NCI-H82 (cell line): ENCODE data around the gene FAM156B.
"Not testable (repeated sequence)": the region's sequence is repeated elsewhere in the genome, so short reads cannot be mapped to it uniquely, and the experiment has no call there.

ENCODE experiments used
- DNase-seq: peaks from one replicate; lab custom pipeline; 2025; lab: John Stamatoyannopoulos, UW

Gene FAM156B

GRCh38 chrX:52896855-52897709, at the start of gene FAM156B:
FAM156B (plus strand) TSS chrX:52897330; CDS start chrX:52907226, 9,896 bp downstream.
- not testable (repeated sequence) for DNase-seq

- no peak for DNase-seq
Observed at GRCh38 chrX:52852110-52852860, 44.8 kb upstream of the FAM156B start.

DNA sequence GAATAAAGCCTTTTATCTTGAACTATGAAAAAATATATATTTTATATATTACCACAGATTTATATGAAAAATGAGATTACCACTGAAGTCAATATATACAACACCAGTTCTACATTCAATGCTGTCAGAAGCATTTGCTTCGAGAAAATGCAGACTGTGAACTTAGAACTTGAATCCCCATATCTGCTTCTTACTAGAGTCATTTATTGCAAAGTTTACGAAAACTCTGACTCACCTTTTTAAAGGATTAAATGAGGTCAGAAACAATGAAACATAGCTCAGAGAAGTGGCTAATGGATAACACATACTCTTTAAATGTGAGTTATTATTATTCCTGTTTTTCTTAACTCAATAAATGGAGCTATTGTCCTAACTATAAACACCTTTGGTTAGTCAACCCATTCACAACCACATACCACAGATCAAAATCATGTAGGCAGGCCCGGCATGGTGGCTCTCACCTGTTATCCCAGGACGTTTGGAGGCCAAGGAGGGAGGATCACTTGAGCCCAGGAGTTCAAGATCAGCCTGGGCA, 40.1 kb upstream of the FAM156B start:
- not testable (repeated sequence) for DNase-seq

- no peak for DNase-seq
Observed at GRCh38 chrX:52865343-52865998, 31.7 kb upstream of the FAM156B start.

- no peak for DNase-seq
Observed at GRCh38 chrX:52867610-52868348, 29.4 kb upstream of the FAM156B start, which contains the start of gene XAGE3. XAGE3 (minus strand) TSS chrX:52868083; CDS start chrX:52867133, 950 bp downstream.

DNA sequence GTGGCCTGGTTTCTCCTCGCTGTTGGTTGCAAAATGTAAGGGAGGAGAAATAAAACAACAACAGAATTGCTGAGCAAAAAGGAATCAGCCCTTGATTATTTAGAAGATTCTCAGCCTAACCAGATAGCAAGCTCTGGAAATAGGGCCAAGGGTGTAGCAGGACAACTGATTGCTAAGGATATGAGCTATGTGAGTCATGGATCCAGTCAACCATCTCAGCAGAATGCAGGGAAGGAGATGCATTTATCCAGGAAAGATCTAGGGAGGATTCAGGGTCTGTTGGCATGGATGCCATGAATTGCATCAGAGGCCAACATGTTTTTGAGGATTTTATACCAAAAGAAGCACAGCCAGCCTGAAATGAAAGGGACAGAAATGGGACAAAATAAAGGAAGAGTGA, 27.1 kb upstream of the FAM156B start:
- no peak for DNase-seq

- DNase-seq = not testable (repeated sequence)
Observed at GRCh38 chrX:52873825-52874224, 23.3 kb upstream of the FAM156B start.

DNA sequence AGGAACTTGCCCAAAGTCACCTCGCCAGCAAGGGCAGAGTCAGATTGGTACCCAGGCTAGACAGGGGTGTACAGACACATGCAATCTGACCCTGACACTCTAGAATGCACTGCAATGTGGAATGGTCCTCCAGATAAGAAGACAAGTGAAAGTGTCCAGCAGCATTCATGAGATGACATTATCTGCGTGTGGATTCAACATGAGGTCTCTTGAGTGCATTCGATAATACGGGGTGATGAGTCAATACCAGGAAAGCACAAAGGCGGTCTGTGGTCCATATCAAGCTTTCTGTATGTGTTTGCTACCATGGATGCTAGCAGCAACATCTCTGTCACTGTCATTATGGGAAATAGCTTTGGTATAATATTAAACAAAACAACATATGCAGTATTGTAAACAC, 22.5 kb upstream of the FAM156B start:
- no peak for DNase-seq

DNA sequence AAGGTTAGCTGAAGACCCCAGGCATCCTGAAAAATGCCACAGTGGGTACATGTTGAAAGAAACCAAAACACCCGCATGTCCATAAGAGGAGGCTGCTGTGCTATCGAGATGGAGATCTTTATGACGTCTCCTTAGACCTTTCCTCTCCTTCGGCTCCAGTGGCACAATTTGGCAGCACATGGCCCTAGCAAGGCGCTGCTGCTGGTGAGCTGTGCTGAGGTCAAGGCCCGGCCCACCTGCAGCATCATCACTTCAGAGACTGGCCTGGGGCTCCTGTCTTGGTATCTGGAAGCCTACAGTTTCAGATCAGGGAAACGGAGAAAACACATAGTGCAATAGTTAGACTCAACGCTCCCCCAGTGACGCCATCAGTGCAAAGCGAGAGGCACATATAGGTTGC, 21.7 kb upstream of the FAM156B start:
- not testable (repeated sequence) for DNase-seq

GRCh38 chrX:52876386-52876785, 20.7 kb upstream of the FAM156B start:
- not testable (repeated sequence) for DNase-seq

DNA sequence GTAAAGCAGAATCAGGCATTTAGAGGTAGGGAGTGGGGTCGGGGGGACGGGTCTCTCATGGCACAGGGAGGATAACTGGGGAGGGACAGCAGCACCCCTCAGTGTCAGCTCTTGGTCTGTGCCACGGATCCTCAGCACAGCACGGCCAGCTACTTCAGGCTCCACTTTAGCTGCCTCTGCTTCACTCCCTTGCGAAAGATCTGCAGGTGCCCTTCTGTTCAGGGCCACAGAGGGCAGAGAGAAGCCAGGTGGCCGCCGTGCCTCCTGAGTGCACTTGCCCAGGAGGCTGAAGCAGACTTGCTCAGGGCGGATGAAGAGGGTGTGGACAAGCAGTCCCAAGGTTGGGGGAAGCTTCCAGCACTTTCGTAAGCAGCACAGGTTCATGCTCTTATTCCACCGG, 9.7 kb upstream of the FAM156B start:
- not testable (repeated sequence) for DNase-seq

GRCh38 chrX:52888090-52888489, 9.0 kb upstream of the FAM156B start:
- DNase-seq = not testable (repeated sequence)

DNA sequence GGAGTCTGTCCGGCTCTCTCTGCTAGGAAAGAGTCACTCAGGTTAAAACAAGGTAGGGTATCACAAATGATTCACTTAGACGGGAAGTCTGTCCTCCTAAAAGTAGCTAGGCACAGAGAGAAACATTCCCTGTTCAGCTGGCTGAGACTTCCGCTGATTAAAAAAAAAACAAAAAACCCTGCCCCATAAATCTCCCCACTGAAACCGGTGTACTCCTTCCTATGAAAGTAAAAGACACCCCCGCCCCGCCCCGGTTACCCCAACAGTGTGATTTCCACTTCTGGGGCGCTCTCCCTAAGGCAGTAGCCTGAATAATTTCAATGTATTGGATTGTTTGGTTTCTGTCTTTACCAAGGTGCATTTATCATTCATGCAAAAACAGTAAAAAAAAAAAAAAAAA, 692 bp upstream of the FAM156B start:
- DNase-seq = not testable (repeated sequence)

DNA sequence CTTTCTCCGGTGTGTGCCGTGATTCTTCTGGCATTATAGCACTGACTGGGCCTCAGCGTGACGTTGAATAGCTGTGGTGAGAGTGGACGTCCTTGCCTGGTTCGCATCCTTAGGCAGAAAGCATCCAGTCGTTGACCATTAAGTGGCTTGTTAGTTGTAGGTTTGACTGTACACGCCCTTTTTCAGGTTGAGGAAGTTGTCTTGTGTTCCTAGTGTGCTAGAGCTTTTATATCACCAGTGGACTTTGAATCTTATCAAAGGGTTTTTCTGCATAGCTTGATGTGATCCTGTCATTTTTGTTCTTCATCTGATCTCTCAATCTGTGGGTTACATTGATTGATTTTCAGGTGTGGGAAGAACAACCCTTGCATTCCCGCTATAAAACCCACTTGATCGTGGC, 8.4 kb downstream of the FAM156B start:
- not testable (repeated sequence) for DNase-seq

- DNase-seq = not testable (repeated sequence)
Observed at GRCh38 chrX:52906072-52906471, 8.9 kb downstream of the FAM156B start.

DNA sequence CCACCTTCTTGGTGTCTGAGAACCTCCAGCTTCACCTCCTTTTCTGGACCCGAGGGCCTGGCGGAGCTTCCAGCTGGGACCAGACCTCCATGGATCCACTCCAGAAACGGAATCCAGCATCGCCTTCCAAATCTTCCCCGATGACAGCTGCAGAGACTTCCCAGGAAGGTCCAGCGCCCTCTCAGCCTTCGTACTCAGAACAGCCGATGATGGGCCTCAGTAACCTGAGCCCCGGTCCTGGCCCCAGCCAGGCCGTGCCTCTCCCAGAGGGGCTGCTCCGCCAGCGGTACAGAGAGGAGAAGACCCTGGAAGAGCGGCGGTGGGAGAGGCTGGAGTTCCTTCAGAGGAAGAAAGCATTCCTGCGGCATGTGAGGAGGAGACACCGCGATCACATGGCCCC, 10.0 kb downstream of the FAM156B start:
- DNase-seq = not testable (repeated sequence)

GRCh38 chrX:52907900-52908299, 10.8 kb downstream of the FAM156B start:
- not testable (repeated sequence) for DNase-seq

GRCh38 chrX:52909313-52909969, 12.3 kb downstream of the FAM156B start:
- DNase-seq = not testable (repeated sequence)

- not testable (repeated sequence) for DNase-seq
Observed at GRCh38 chrX:52913681-52914080, 16.6 kb downstream of the FAM156B start.

DNA sequence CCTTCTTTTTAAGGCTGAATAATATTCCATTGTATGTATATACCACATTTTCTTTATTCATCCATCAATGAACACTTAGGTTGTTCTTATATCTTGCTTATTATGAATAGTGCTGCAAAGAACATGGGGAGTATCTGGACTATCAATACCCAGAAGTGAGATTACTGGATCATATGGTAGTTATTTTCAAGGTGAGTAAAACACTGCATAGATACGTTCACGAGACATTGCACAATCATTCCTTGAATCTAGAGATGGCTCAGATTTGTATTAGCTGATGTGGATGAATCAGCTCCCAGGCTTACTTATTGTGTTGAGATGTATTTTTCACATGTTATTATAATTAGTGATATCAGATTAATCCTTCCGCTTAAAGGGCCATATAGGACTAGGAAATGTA, 17.6 kb downstream of the FAM156B start:
- DNase-seq = not testable (repeated sequence)

DNA sequence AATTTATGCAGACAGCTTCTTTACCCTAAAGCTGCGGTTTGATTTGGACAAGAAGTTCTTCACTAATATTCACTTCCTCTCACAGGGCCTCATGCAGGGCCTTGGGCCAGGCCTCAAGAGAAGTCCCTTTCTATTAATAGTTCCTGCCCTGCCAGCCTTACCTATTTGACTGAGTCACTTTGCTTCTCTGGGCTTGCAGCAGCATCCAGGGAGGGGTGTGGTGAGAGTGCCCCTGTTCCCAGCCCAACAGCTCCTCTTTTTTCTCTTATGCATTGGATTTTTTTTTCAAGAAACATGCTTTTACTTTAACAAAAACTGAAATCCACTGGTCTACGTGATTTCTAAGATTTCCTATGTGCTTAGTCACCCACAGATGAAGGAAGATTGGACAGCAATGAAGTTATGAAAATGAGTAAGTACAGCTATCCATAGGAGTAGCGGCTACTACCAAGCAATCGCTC, 26.7 kb downstream of the FAM156B start:
- no peak for DNase-seq
